K562 (cell line): ENCODE measurements around the gene TAS2R43. TPM values are rescaled to one million over a fixed set of nuclear protein-coding genes. Genes with fewer than 3 reads are reported as not detected.
"Not testable (repeated sequence)": the region's sequence is repeated elsewhere in the genome, so short reads cannot be mapped to it uniquely, and the experiment has no call there.

ENCODE experiments used
- ATAC-seq: fragments of 200-7000 bp; cut with Tn5 transposase; 3 replicates; pipeline ENCODE4 v1.9.1; 2020; ENCODE audit warnings: moderate library complexity
- BruUV-seq: library from RNA; stranded (reverse); fragments of 400-500 nt; replicated peaks from 2 replicates; lab custom pipeline; 2021; lab: Mats Ljungman, UMichigan
- CTCF ChIA-PET: fragments of 300-600 bp; formaldehyde crosslinking; extraction: SDS; loops from one replicate; lab custom pipeline; 2021; ENCODE audit warnings: low intra/inter-chr PET ratio; lab: Yijun Ruan, JAX
- POLR2A ChIA-PET: fragments of 300-600, 350-650 bp; sonication (Branson Sonifier 250); formaldehyde crosslinking; extraction: SDS; loops from one replicate; lab custom pipeline; 2021; ENCODE audit warnings: antibody characterized with exemption, inconsistent platforms; lab: Yijun Ruan, JAX
- DNase-seq, 4 experiments: peaks; one replicate each; pipeline versions ENCODE4 v3.0.0 to v3.0.0-alpha.2; 2011 to 2018; ENCODE audit warnings: low spot score in 3 of 4, mixed read lengths in 3 of 4; ENCODE audit errors: extremely low read depth in 1 of 4
- FAIRE-seq: peaks from 2 replicates; lab custom pipeline; 2011; peaks lifted over from hg19 to GRCh38; lab: Jason Lieb, UNC
- H2AFZ ChIP-seq: 2 replicates; pipeline ENCODE4 v1.6.0; 2011; ENCODE audit warnings: low read depth, low read length, control low read depth, inconsistent platforms
- H3K27ac ChIP-seq: fragments of 200-600 bp; 3 replicates; pipeline ENCODE4 v1.8.0; 2011; ENCODE audit warnings: low read depth, mild to moderate bottlenecking, control low read depth, inconsistent platforms, low read length, moderate library complexity, mixed read lengths; ENCODE audit errors: extremely low read depth
- H3K27me3 ChIP-seq, 2 experiments: fragments of 300-600 bp in 1 of 2; 2 replicates in 1 of 2; 3 replicates in 1 of 2; pipeline versions ENCODE4 v1.6.0 to v1.8.0; 2011; ENCODE audit warnings: inconsistent platforms in 2 of 2, low read length in 2 of 2, mild to moderate bottlenecking in 1 of 2, mixed read lengths in 1 of 2, moderate library complexity in 1 of 2; ENCODE audit not compliant: control insufficient read depth in 2 of 2, insufficient read depth in 2 of 2
- H3K36me3 ChIP-seq: fragments of 300-600 bp; 3 replicates; pipeline ENCODE4 v1.8.0; 2011; ENCODE audit warnings: mild to moderate bottlenecking, low read length, inconsistent platforms; ENCODE audit not compliant: control insufficient read depth, insufficient read depth
- H3K4me1 ChIP-seq, 2 experiments: fragments of 200-600 bp in 1 of 2; replicated peaks in 1 of 2; 2 replicates in 1 of 2; 3 replicates in 1 of 2; pipeline versions ENCODE4 v1.5.1 to v1.8.0; 2011; ENCODE audit warnings: inconsistent platforms in 2 of 2, low read length in 2 of 2, mild to moderate bottlenecking in 1 of 2, mixed read lengths in 1 of 2, moderate library complexity in 1 of 2; ENCODE audit not compliant: control insufficient read depth in 2 of 2, insufficient read depth in 2 of 2
- H3K4me2 ChIP-seq: 2 replicates; pipeline ENCODE4 v1.6.1; 2011; ENCODE audit warnings: low read length, control low read depth, inconsistent platforms, mixed read lengths; ENCODE audit not compliant: insufficient read depth
- H3K4me3 ChIP-seq: fragments of 200-600 bp; sonication (generic), shearing (Covaris generic); 2 replicates; pipeline ENCODE4 v1.5.1; 2016; ENCODE audit warnings: control low read depth, inconsistent platforms
- H3K79me2 ChIP-seq: fragments of 200-600 bp; 3 replicates; pipeline ENCODE4 v1.8.0; 2011; ENCODE audit warnings: low read length, inconsistent platforms; ENCODE audit not compliant: control insufficient read depth, insufficient read depth
- H3K9ac ChIP-seq, 2 experiments: 2 replicates each; pipeline versions ENCODE4 v1.6.0 to v1.6.1; 2011; ENCODE audit warnings: low read depth in 2 of 2, low read length in 2 of 2, control low read depth in 1 of 2, inconsistent platforms in 1 of 2, mild to moderate bottlenecking in 1 of 2, mixed read lengths in 1 of 2; ENCODE audit not compliant: insufficient read depth in 1 of 2
- H3K9me1 ChIP-seq: one replicate; pipeline ENCODE4 v1.6.0; 2011; ENCODE audit warnings: inconsistent platforms, mild to moderate bottlenecking, low read length, moderate library complexity; ENCODE audit not compliant: control insufficient read depth, insufficient read depth
- H3K9me3 ChIP-seq: replicated peaks from 2 replicates; pipeline ENCODE4 v1.5.1; 2011; ENCODE audit warnings: low read depth, low read length, inconsistent platforms; ENCODE audit not compliant: control insufficient read depth, insufficient read depth
- H4K20me1 ChIP-seq: replicated peaks from 2 replicates; pipeline ENCODE4 v1.6.1; 2011; ENCODE audit warnings: low read length, inconsistent platforms, mixed read lengths; ENCODE audit not compliant: control insufficient read depth, insufficient read depth
- ARID3B ChIP-seq: fragments of 250-450 bp; sonication (Bioruptor Pico); IDR thresholded peaks from 2 replicates; pipeline ENCODE4 v1.4.0; 2020; ENCODE audit warnings: borderline replicate concordance
- CBX2 ChIP-seq: fragments of 200-600 bp; sonication (generic); IDR thresholded peaks from one replicate; pipeline ENCODE4 v1.6.1; 2012; ENCODE audit warnings: mild to moderate bottlenecking, low read length, inconsistent platforms; ENCODE audit not compliant: insufficient read depth, poor library complexity, severe bottlenecking
- GATAD2B ChIP-seq: fragments of 450-650 bp; IDR thresholded peaks from 2 replicates; pipeline ENCODE4 v1.6.1; 2017; ENCODE audit warnings: mild to moderate bottlenecking, borderline replicate concordance
- NONO ChIP-seq, 2 experiments: fragments of 200-400 bp in 1 of 2; fragments of 450-650 bp in 1 of 2; formaldehyde crosslinking in 1 of 2; IDR thresholded peaks; 2 replicates each; pipeline ENCODE4 v1.6.1; 2017; ENCODE audit warnings: low read depth in 2 of 2, mild to moderate bottlenecking in 2 of 2, moderate library complexity in 2 of 2, low read length in 1 of 2
- SIX5 ChIP-seq, 2 experiments: IDR thresholded peaks; 2 replicates each; pipeline ENCODE4 v1.6.1; 2011; ENCODE audit warnings: low read length in 2 of 2, borderline replicate concordance in 1 of 2, low read depth in 1 of 2, mild to moderate bottlenecking in 1 of 2, moderate library complexity in 1 of 2; ENCODE audit not compliant: insufficient read depth in 1 of 2
- ZNF217 ChIP-seq: sonication (generic); formaldehyde crosslinking; IDR thresholded peaks from 2 replicates; pipeline ENCODE4 v1.8.0; 2022; ENCODE audit warnings: mild to moderate bottlenecking, missing genetic modification reagents
- ZNF224 ChIP-seq: sonication (generic); formaldehyde crosslinking; IDR thresholded peaks from 2 replicates; pipeline ENCODE4 v1.8.0; 2022; ENCODE audit warnings: mild to moderate bottlenecking, missing genetic modification reagents
- ZNF277 ChIP-seq: fragments of 250-450 bp; sonication (Bioruptor Pico); IDR thresholded peaks from 2 replicates; pipeline ENCODE4 v1.8.0; 2022; ENCODE audit warnings: inconsistent platforms, mild to moderate bottlenecking, moderate library complexity, borderline replicate concordance
- WGBS: fragments of 100-300 bp; shearing (Covaris generic); methylation state at CpG from one replicate; pipeline ENCODE4 v1.1.6; 2016; ENCODE audit warnings: low coverage, mixed read lengths; ENCODE audit not compliant: insufficient coverage; ENCODE audit errors: missing lambda C conversion rate; 5-methylcytosine and 5-hydroxymethylcytosine counted together
- in situ Hi-C: fragments of 300-500 bp; cut with MboI; formaldehyde crosslinking; loops from 4 replicates; pipeline ENCODE4 v1.15.0; 2018; ENCODE audit warnings: inconsistent platforms, mixed read lengths
- intact Hi-C: fragments of 100-400 bp; cut with micrococcal nuclease; formaldehyde crosslinking; loops from 2 replicates; pipeline ENCODE4 v1.14.2; 2022
- polyA plus RNA-seq, 8 experiments: library from polyadenylated mRNA; depleted of rRNA in 4 of 8; stranded (reverse) in 5 of 8; unstranded in 3 of 8; fragments of >200 nt; fragmentation: Nextera tagmentation in 2 of 8; fragmentation: Illumina TruSeq in 1 of 8; extraction: Ambion mirVana in 2 of 8; extraction: Trizol in 1 of 8; gene quantifications; 2 replicates each; pipeline versions ENCODE4 v1.2.1 to v1.2.3, GENCODE V29; 2011 to 2014; ENCODE audit warnings: inconsistent platforms in 1 of 8, missing spikeins in 1 of 8
- total RNA-seq, 7 experiments: library from RNA; depleted of rRNA in 6 of 7; stranded (reverse); fragments of >200 nt in 6 of 7; fragmentation: Illumina TruSeq in 2 of 7; extraction: Trizol in 2 of 7; gene quantifications; 2 replicates each; pipeline versions ENCODE4 v1.2.1 to v1.2.3, GENCODE V29; 2011 to 2021; ENCODE audit warnings: low replicate concordance in 1 of 7
- TF ChIP-seq, protein P1 (sequence below): sonication (generic); formaldehyde crosslinking; IDR thresholded peaks from 2 replicates; pipeline ENCODE4 v1.4.0; 2020; ENCODE audit warnings: mild to moderate bottlenecking, missing genetic modification reagents

TAS2R43 gene
- total and polyA plus RNA-seq, 9 of the 15 experiments (the other 6 are each of a cell fraction or from before 2014, with no cell fraction given) = not detected

GRCh38 chr12:11055306-11055705 is 36.8 kb downstream of the TAS2R43 start:
- in situ Hi-C loops (no loop called here), intact Hi-C loops (loop anchor here (2.0 kb wide), 1 partner anchor 71 kb away; no protein-coding TSS in a partner anchor)
- Histone ChIP-seq H2AFZ (no peak overlapping the region), H4K20me1 (no peaks in the 10 kb centered on the region), H3K9me3 (no peaks in the 10 kb centered on the region), H3K9me1 (no peaks in the 10 kb centered on the region), H3K4me3 (no peak overlapping the region), H3K36me3 (peaks cover 2% of the 10 kb centered on the region; the same call in 1 of the 3 replicates), H3K27me3 (no peaks in the 10 kb centered on the region), H3K9ac (no peak overlapping the region), H3K27ac (no peak overlapping the region), H3K79me2 (peaks cover 2% of the 10 kb centered on the region; the same call in 1 of the 3 replicates), H3K4me2 (no peak overlapping the region), H3K4me1 (no peaks in the 10 kb centered on the region)
- 94% methylated on average over 2 of the region's 2 CpGs for WGBS
- no TSS peak for BruUV-seq
- FAIRE-seq (no peak), ATAC-seq (no peak), DNase-seq (no peak)
- TF ChIP-seq, protein P1, sequence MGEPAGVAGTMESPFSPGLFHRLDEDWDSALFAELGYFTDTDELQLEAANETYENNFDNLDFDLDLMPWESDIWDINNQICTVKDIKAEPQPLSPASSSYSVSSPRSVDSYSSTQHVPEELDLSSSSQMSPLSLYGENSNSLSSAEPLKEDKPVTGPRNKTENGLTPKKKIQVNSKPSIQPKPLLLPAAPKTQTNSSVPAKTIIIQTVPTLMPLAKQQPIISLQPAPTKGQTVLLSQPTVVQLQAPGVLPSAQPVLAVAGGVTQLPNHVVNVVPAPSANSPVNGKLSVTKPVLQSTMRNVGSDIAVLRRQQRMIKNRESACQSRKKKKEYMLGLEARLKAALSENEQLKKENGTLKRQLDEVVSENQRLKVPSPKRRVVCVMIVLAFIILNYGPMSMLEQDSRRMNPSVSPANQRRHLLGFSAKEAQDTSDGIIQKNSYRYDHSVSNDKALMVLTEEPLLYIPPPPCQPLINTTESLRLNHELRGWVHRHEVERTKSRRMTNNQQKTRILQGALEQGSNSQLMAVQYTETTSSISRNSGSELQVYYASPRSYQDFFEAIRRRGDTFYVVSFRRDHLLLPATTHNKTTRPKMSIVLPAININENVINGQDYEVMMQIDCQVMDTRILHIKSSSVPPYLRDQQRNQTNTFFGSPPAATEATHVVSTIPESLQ (CRISPR knock-in tag) = no peak
- no peak for TF ChIP-seq ZNF217 (CRISPR knock-in tag)
- TF ChIP-seq NONO (IDR thresholded peaks at IDR 0.05; ENCODE audit: low read depth in 2 of 2, low read length in 1 of 2) = no peak
- TF ChIP-seq SIX5 (IDR thresholded peaks at IDR 0.05; ENCODE audit: borderline replicate concordance in 1 of 2, insufficient read depth in 1 of 2, low read depth in 1 of 2, low read length in 2 of 2) = no peak
- TF ChIP-seq ZNF277 (CRISPR knock-in tag) = no peak
- TF ChIP-seq ZNF224 = no peak
- TF ChIP-seq ARID3B = no peak
- TF ChIP-seq CBX2 = no peak
- no peak for TF ChIP-seq GATAD2B
- ChIA-PET CTCF (no interaction called here), POLR2A (no interaction called here)

DNA sequence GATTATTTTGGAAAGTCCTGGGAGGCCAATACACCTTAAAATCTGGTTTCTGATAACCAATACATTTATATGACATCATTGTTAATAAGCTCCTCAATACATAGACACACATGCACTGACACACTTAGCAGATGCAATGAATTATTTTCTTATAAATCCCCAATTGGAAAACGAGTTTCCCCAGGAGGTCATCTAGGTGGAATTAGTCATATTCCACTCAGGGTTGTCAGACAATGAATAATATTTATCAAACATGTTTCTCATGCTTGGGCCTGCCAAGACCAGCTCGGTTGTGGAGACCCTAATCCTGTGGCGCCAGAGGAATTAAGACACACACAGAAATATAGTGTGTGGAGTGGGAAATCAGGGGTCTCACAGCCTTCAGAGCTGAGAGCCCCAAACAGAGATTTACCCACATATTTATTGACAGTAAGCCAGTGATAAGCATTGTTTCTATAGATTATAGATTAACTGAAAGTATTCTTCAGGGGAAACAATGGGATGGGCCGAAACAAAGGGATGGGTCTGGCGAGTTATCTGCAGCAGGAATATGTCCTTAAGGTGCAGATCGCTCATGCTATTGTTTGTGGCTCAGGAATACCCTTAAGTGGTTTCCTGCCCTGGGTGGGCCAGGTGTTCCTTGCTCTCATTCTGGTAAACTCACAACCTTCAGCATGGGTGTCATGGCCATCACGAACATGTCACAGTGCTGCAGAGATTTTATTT is 42.1 kb downstream of the TAS2R43 start:
- H3K36me3 ChIP-seq, H3K4me3 ChIP-seq, DNase-seq, in situ Hi-C loops, H4K20me1 ChIP-seq, H3K27ac ChIP-seq, H2AFZ ChIP-seq, H3K9me3 ChIP-seq, H3K27me3 ChIP-seq, H3K4me1 ChIP-seq, CTCF ChIA-PET, BruUV-seq, H3K79me2 ChIP-seq, H3K9ac ChIP-seq, H3K4me2 ChIP-seq, H3K9me1 ChIP-seq, FAIRE-seq, ATAC-seq, intact Hi-C loops, POLR2A ChIA-PET: not testable (repeated sequence)
- 93% methylated on average over 6 of the region's 7 CpGs for WGBS
